OCI-LY7 (cell line): Measurements from ENCODE around the gene STX16. TPM values are rescaled to one million over a fixed set of nuclear protein-coding genes. Genes with fewer than 3 reads are reported as not detected.

Experiments
- BruUV-seq: library from RNA; stranded (reverse); fragments of 400-500 nt; replicated peaks from 2 replicates; lab custom pipeline; 2021; lab: Mats Ljungman, UMichigan
- CTCF ChIA-PET: fragments of 300-600 bp; sonication (Branson Sonifier 250); formaldehyde crosslinking; loops from one replicate; lab custom pipeline; 2022; ENCODE audit warnings: antibody characterized with exemption; ENCODE audit not compliant: unreplicated experiment; lab: Charles Lee
- POLR2A ChIA-PET: fragments of 300-600 bp; sonication (Branson Sonifier 250); formaldehyde crosslinking; loops from one replicate; lab custom pipeline; 2022; ENCODE audit warnings: antibody characterized with exemption; lab: Charles Lee
- DNase-seq: peaks from one replicate; pipeline ENCODE4 v3.0.0-alpha.2; 2015; ENCODE audit warnings: low spot score
- H2AFZ ChIP-seq: fragments of 200-600 bp; sonication (generic), shearing (Covaris generic); 2 replicates; pipeline ENCODE4 v1.6.1; 2014; ENCODE audit warnings: mild to moderate bottlenecking, antibody characterized with exemption, low read length, moderate library complexity
- H3K27ac ChIP-seq: fragments of 200-600 bp; sonication (generic); 2 replicates; pipeline ENCODE4 v1.5.1; 2014; ENCODE audit warnings: mixed run types, low read depth, mild to moderate bottlenecking, moderate library complexity, low read length, inconsistent platforms; ENCODE audit not compliant: poor library complexity, severe bottlenecking
- H3K36me3 ChIP-seq: fragments of 200-600 bp; sonication (generic); 2 replicates; pipeline ENCODE4 v1.6.1; 2014; ENCODE audit warnings: mild to moderate bottlenecking, antibody characterized with exemption, low read length, moderate library complexity, mixed read lengths; ENCODE audit not compliant: insufficient read depth
- H3K4me1 ChIP-seq: fragments of 200-600 bp; sonication (generic); 2 replicates; pipeline ENCODE4 v1.5.1; 2014; ENCODE audit warnings: mild to moderate bottlenecking, low read length; ENCODE audit not compliant: insufficient read depth, poor library complexity, severe bottlenecking
- H3K4me2 ChIP-seq: fragments of 200-600 bp; sonication (generic); 2 replicates; pipeline ENCODE4 v1.6.1; 2014; ENCODE audit warnings: mild to moderate bottlenecking, low read length
- H3K4me3 ChIP-seq: fragments of 200-600 bp; sonication (generic); 2 replicates; pipeline ENCODE4 v1.5.1; 2014; ENCODE audit warnings: mild to moderate bottlenecking, low read depth, low read length; ENCODE audit not compliant: poor library complexity, severe bottlenecking
- H3K79me2 ChIP-seq: fragments of 200-600 bp; sonication (generic); 2 replicates; pipeline ENCODE4 v1.6.1; 2016; ENCODE audit warnings: low read depth, mild to moderate bottlenecking, low read length, moderate library complexity, mixed read lengths; ENCODE audit not compliant: insufficient read depth
- H3K9me2 ChIP-seq: fragments of 200-600 bp; sonication (generic); 2 replicates; pipeline ENCODE4 v1.6.1; 2016; ENCODE audit warnings: mild to moderate bottlenecking, low read length, mixed read lengths; ENCODE audit not compliant: insufficient read depth
- H3K9me3 ChIP-seq: fragments of 200-600 bp; sonication (generic); 2 replicates; pipeline ENCODE4 v1.6.1; 2014; ENCODE audit warnings: mild to moderate bottlenecking, mixed run types, low read length, mixed read lengths
- H4K20me1 ChIP-seq: fragments of 200-600 bp; sonication (generic); 2 replicates; pipeline ENCODE4 v1.6.1; 2014; ENCODE audit warnings: mild to moderate bottlenecking, antibody characterized with exemption, low read length, moderate library complexity, mixed read lengths; ENCODE audit not compliant: insufficient read depth
- CTCF ChIP-seq: fragments of 200-600 bp; sonication (generic); conservative IDR thresholded peaks from 2 replicates; pipeline ENCODE4 v1.5.1; 2014; ENCODE audit warnings: mild to moderate bottlenecking, antibody characterized with exemption, low read length, moderate library complexity, mixed read lengths
- EZH2phosphoT487 ChIP-seq: fragments of 200-600 bp; sonication (generic); IDR thresholded peaks from 2 replicates; pipeline ENCODE4 v1.6.1; 2018; ENCODE audit warnings: low read depth, borderline replicate concordance, mild to moderate bottlenecking, mixed run types, antibody characterized with exemption, low read length, moderate library complexity, mixed read lengths
- intact Hi-C: fragments of 100-400 bp; cut with micrococcal nuclease; formaldehyde crosslinking; loops from one replicate; pipeline ENCODE4 v1.10.0; 2022; ENCODE audit not compliant: unreplicated experiment
- total RNA-seq, 2 experiments: library from RNA; depleted of rRNA in 1 of 2; stranded (reverse); fragments of >200 nt in 1 of 2; shearing (Covaris generic) in 1 of 2; gene quantifications; 2 replicates each; pipeline ENCODE4 v1.2.3, GENCODE V29; 2014 to 2022

Gene STX16
- total RNA-seq, 2 experiments from 2014 or later, result 48.2 to 89.5 TPM

- ChIA-PET CTCF (no interaction called here), POLR2A (interaction anchor here (0.6 kb wide), 1 partner anchor 46 kb away, joined by 3 read pairs; no protein-coding TSS in a partner anchor)
- no peaks in the 10 kb centered on the region for H3K36me3 ChIP-seq
- H3K79me2 ChIP-seq, result no peaks in the 10 kb centered on the region
- no peak for TF ChIP-seq EZH2phosphoT487
- no peak for TF ChIP-seq CTCF
- H3K9me3 ChIP-seq, result no peaks in the 10 kb centered on the region
- no TSS peak for BruUV-seq
- intact Hi-C loops, result no loop called here
- no peak for DNase-seq
- no peak overlapping the region for H3K4me3 ChIP-seq
- H3K27ac ChIP-seq, result no peak overlapping the region
- no peaks in the 10 kb centered on the region for H4K20me1 ChIP-seq
- H3K4me2 ChIP-seq, result no peak overlapping the region
- no peak overlapping the region for H2AFZ ChIP-seq
- no peaks in the 10 kb centered on the region for H3K4me1 ChIP-seq
- H3K9me2 ChIP-seq, result no peaks in the 10 kb centered on the region
Measured at GRCh38 chr20:58702161-58702510, 51.1 kb downstream of the STX16 start.

GRCh38 chr20:58702859-58703648, 52.0 kb downstream of the STX16 start:
- no TSS peak for BruUV-seq
- Histone ChIP-seq H2AFZ (no peak overlapping the region), H3K9me3 (no peaks in the 10 kb centered on the region), H3K4me3 (no peak overlapping the region), H3K9me2 (no peaks in the 10 kb centered on the region), H3K79me2 (no peaks in the 10 kb centered on the region), H3K4me2 (no peak overlapping the region), H3K36me3 (no peaks in the 10 kb centered on the region), H3K27ac (no peak overlapping the region), H4K20me1 (no peaks in the 10 kb centered on the region), H3K4me1 (no peaks in the 10 kb centered on the region)
- ChIA-PET CTCF (interaction anchor here (0.7 kb wide), 1 partner anchor 55 kb away, joined by 3 read pairs; no protein-coding TSS in a partner anchor), POLR2A (interaction anchor here (0.6 to 1.4 kb wide), 3 partner anchors 12 to 47 kb away, joined by 3 to 4 read pairs (median 3); no protein-coding TSS in a partner anchor)
- DNase-seq, result no peak
- intact Hi-C loops, result no loop called here
- TF ChIP-seq CTCF (peak; percentile 67), EZH2phosphoT487 (no peak)
